ENCODE measurements around the gene FAM180A.

The FAM180A gene

GRCh38 chr7:135771961-135772638, 23.5 kb upstream of the FAM180A start:
- Histone ChIP-seq H3K27me3 (ENCODE audit: low read depth, low read length) (peaks cover 28% of the 10 kb centered on the region), H3K36me3 (replicated peaks; ENCODE audit: low read depth, low read length) (no peaks in the 10 kb centered on the region), H2AFZ (ENCODE audit: low read depth, low read length) (no peak overlapping the region), H3K79me2 (ENCODE audit: low read length) (no peaks in the 10 kb centered on the region), H3K4me1 (ENCODE audit: low read length) (no peaks in the 10 kb centered on the region), H4K20me1 (ENCODE audit: insufficient read depth, low read length) (no peaks in the 10 kb centered on the region), H3K9ac (ENCODE audit: low read length) (no peak overlapping the region), H3K4me2 (ENCODE audit: low read length) (no peak overlapping the region), H3K4me3 (ENCODE audit: low read length) (no peak overlapping the region), H3K9me3 (ENCODE audit: insufficient read depth, low read length) (no peaks in the 10 kb centered on the region), H3K27ac (ENCODE audit: low read length) (no peak overlapping the region)
- TF ChIP-seq EZH2phosphoT487 (IDR thresholded peaks at IDR 0.05; ENCODE audit: low read depth) (no peak), CTCF (IDR thresholded peaks at IDR 0.05; ENCODE audit: low read depth, low read length) (no peak)

- H3K4me3 ChIP-seq (ENCODE audit: low read length): no peak overlapping the region
- H2AFZ ChIP-seq (ENCODE audit: low read depth, low read length): no peak overlapping the region
- H3K79me2 ChIP-seq (ENCODE audit: low read length): no peaks in the 10 kb centered on the region
- no peaks in the 10 kb centered on the region for H3K36me3 ChIP-seq (replicated peaks; ENCODE audit: low read depth, low read length)
- peaks cover 31% of the 10 kb centered on the region for H3K27me3 ChIP-seq (ENCODE audit: low read depth, low read length)
- H3K27ac ChIP-seq (ENCODE audit: low read length): no peak overlapping the region
- no peak overlapping the region for H3K4me2 ChIP-seq (ENCODE audit: low read length)
- no peaks in the 10 kb centered on the region for H4K20me1 ChIP-seq (ENCODE audit: insufficient read depth, low read length)
- no peak overlapping the region for H3K9ac ChIP-seq (ENCODE audit: low read length)
- no peaks in the 10 kb centered on the region for H3K4me1 ChIP-seq (ENCODE audit: low read length)
- no peak for TF ChIP-seq CTCF (IDR thresholded peaks at IDR 0.05; ENCODE audit: low read depth, low read length)
- TF ChIP-seq EZH2phosphoT487 (IDR thresholded peaks at IDR 0.05; ENCODE audit: low read depth): no peak
- no peaks in the 10 kb centered on the region for H3K9me3 ChIP-seq (ENCODE audit: insufficient read depth, low read length)
Measured at GRCh38 chr7:135771051-135771450, 22.4 kb upstream of the FAM180A start.

GRCh38 chr7:135770139-135770710, 21.6 kb upstream of the FAM180A start:
- Histone ChIP-seq H3K4me1 (ENCODE audit: low read length) (no peaks in the 10 kb centered on the region), H4K20me1 (ENCODE audit: insufficient read depth, low read length) (no peaks in the 10 kb centered on the region), H3K27me3 (ENCODE audit: low read depth, low read length) (peaks cover 31% of the 10 kb centered on the region), H3K27ac (ENCODE audit: low read length) (no peak overlapping the region), H3K4me2 (ENCODE audit: low read length) (no peak overlapping the region), H3K4me3 (ENCODE audit: low read length) (no peak overlapping the region), H3K79me2 (ENCODE audit: low read length) (no peaks in the 10 kb centered on the region), H2AFZ (ENCODE audit: low read depth, low read length) (no peak overlapping the region), H3K9ac (ENCODE audit: low read length) (no peak overlapping the region), H3K36me3 (replicated peaks; ENCODE audit: low read depth, low read length) (no peaks in the 10 kb centered on the region), H3K9me3 (ENCODE audit: insufficient read depth, low read length) (no peaks in the 10 kb centered on the region)
- TF ChIP-seq EZH2phosphoT487 (IDR thresholded peaks at IDR 0.05; ENCODE audit: low read depth): no peak
- TF ChIP-seq CTCF (IDR thresholded peaks at IDR 0.05; ENCODE audit: low read depth, low read length): no peak

- H3K4me3 ChIP-seq (ENCODE audit: low read length): no peak overlapping the region
- no peaks in the 10 kb centered on the region for H3K9me3 ChIP-seq (ENCODE audit: insufficient read depth, low read length)
- TF ChIP-seq CTCF (IDR thresholded peaks at IDR 0.05; ENCODE audit: low read depth, low read length): no peak
- no peak for TF ChIP-seq EZH2phosphoT487 (IDR thresholded peaks at IDR 0.05; ENCODE audit: low read depth)
- H3K4me2 ChIP-seq (ENCODE audit: low read length): no peak overlapping the region
- H3K27me3 ChIP-seq (ENCODE audit: low read depth, low read length): peaks cover 31% of the 10 kb centered on the region
- H3K4me1 ChIP-seq (ENCODE audit: low read length): no peaks in the 10 kb centered on the region
- no peaks in the 10 kb centered on the region for H3K36me3 ChIP-seq (replicated peaks; ENCODE audit: low read depth, low read length)
- H3K9ac ChIP-seq (ENCODE audit: low read length): no peak overlapping the region
- H3K27ac ChIP-seq (ENCODE audit: low read length): no peak overlapping the region
- no peaks in the 10 kb centered on the region for H4K20me1 ChIP-seq (ENCODE audit: insufficient read depth, low read length)
- H2AFZ ChIP-seq (ENCODE audit: low read depth, low read length): no peak overlapping the region
- no peaks in the 10 kb centered on the region for H3K79me2 ChIP-seq (ENCODE audit: low read length)
Measured at GRCh38 chr7:135769005-135769802, 20.6 kb upstream of the FAM180A start.

Measured in OCI-LY3 (cell line).